ENCODE data around the gene WWC2. TPM values are rescaled to one million over a fixed set of nuclear protein-coding genes. Genes with fewer than 3 reads are reported as not detected.

The WWC2 gene
- total RNA-seq, 1 experiment from 2014 or later: 82.8 TPM

GRCh38 chr4:183288955-183289354 lies 189.9 kb downstream of the WWC2 start:
- H3K27ac ChIP-seq (ENCODE audit: low read depth, low read length, poor library complexity, severe bottlenecking): no peak overlapping the region
- no peaks in the 10 kb centered on the region for H3K9me3 ChIP-seq (ENCODE audit: low read depth, low read length, poor library complexity, severe bottlenecking)
- intact Hi-C loops (cut with micrococcal nuclease; ENCODE audit: unreplicated experiment): no loop called here
- TF ChIP-seq CTCF (conservative IDR thresholded peaks at IDR 0.05; ENCODE audit: low read depth, low read length): no peak
- H3K4me3 ChIP-seq (ENCODE audit: low read depth, low read length, poor library complexity, severe bottlenecking): no peak overlapping the region
- H3K27me3 ChIP-seq (replicated peaks; ENCODE audit: insufficient read depth, low read depth, low read length, poor library complexity): no peaks in the 10 kb centered on the region
- H3K36me3 ChIP-seq (ENCODE audit: insufficient read depth, low read length, poor library complexity, severe bottlenecking): peaks cover 62% of the 10 kb centered on the region
- DNase-seq (ENCODE audit: low spot score): no peak
- CTCF ChIA-PET: no interaction called here
- H3K4me1 ChIP-seq (ENCODE audit: insufficient read depth, low read length, poor library complexity, severe bottlenecking): no peaks in the 10 kb centered on the region
- no TSS peak for BruUV-seq (replicated peaks)
- POLR2A ChIA-PET (ENCODE audit: low non-redundant PET): no interaction called here

GRCh38 chr4:183289688-183290087 lies 190.6 kb downstream of the WWC2 start:
- TF ChIP-seq CTCF (conservative IDR thresholded peaks at IDR 0.05; ENCODE audit: low read depth, low read length) (no peak), EZH2 (IDR thresholded peaks at IDR 0.05; ENCODE audit: borderline replicate concordance, low read depth, low read length, poor library complexity, severe bottlenecking) (no peak)
- BruUV-seq (replicated peaks): no TSS peak
- Histone ChIP-seq H3K9me3 (ENCODE audit: low read depth, low read length, poor library complexity, severe bottlenecking) (no peaks in the 10 kb centered on the region), H3K27ac (ENCODE audit: low read depth, low read length, poor library complexity, severe bottlenecking) (no peak overlapping the region), H3K4me1 (ENCODE audit: insufficient read depth, low read length, poor library complexity, severe bottlenecking) (no peaks in the 10 kb centered on the region), H3K27me3 (replicated peaks; ENCODE audit: insufficient read depth, low read depth, low read length, poor library complexity) (no peaks in the 10 kb centered on the region), H3K36me3 (ENCODE audit: insufficient read depth, low read length, poor library complexity, severe bottlenecking) (peaks cover 57% of the 10 kb centered on the region), H3K4me3 (ENCODE audit: low read depth, low read length, poor library complexity, severe bottlenecking) (no peak overlapping the region)
- DNase-seq (ENCODE audit: low spot score): peak; percentile 34
- intact Hi-C loops (cut with micrococcal nuclease; ENCODE audit: unreplicated experiment): no loop called here
- POLR2A ChIA-PET (ENCODE audit: low non-redundant PET): no interaction called here
- CTCF ChIA-PET: no interaction called here

GRCh38 chr4:183291070-183291469 lies 192.0 kb downstream of the WWC2 start:
- no peaks in the 10 kb centered on the region for H3K9me3 ChIP-seq (ENCODE audit: low read depth, low read length, poor library complexity, severe bottlenecking)
- intact Hi-C loops (cut with micrococcal nuclease; ENCODE audit: unreplicated experiment): no loop called here
- no peak overlapping the region for H3K27ac ChIP-seq (ENCODE audit: low read depth, low read length, poor library complexity, severe bottlenecking)
- no peaks in the 10 kb centered on the region for H3K4me1 ChIP-seq (ENCODE audit: insufficient read depth, low read length, poor library complexity, severe bottlenecking)
- CTCF ChIA-PET: no interaction called here
- H3K4me3 ChIP-seq (ENCODE audit: low read depth, low read length, poor library complexity, severe bottlenecking): no peak overlapping the region
- no peak for DNase-seq (ENCODE audit: low spot score)
- POLR2A ChIA-PET (ENCODE audit: low non-redundant PET): interaction anchor here (0.6 kb wide), 1 partner anchor 1556 kb away, joined by 4 read pairs; no protein-coding TSS in a partner anchor
- H3K27me3 ChIP-seq (replicated peaks; ENCODE audit: insufficient read depth, low read depth, low read length, poor library complexity): no peaks in the 10 kb centered on the region
- TF ChIP-seq EZH2 (IDR thresholded peaks at IDR 0.05; ENCODE audit: borderline replicate concordance, low read depth, low read length, poor library complexity, severe bottlenecking) (no peak), CTCF (conservative IDR thresholded peaks at IDR 0.05; ENCODE audit: low read depth, low read length) (no peak)
- peaks cover 55% of the 10 kb centered on the region for H3K36me3 ChIP-seq (ENCODE audit: insufficient read depth, low read length, poor library complexity, severe bottlenecking)
- BruUV-seq (replicated peaks): no TSS peak
